Hematopoietic multipotent progenitor cell (in vitro differentiated cells): ENCODE measurements around the gene PCDH10. TPM values are rescaled to one million over a fixed set of nuclear protein-coding genes. Genes with fewer than 3 reads are reported as not detected.
"Not testable (repeated sequence)": the region's sequence is repeated elsewhere in the genome, so short reads cannot be mapped to it uniquely, and the experiment has no call there.

ENCODE experiments used
- DNase-seq, 3 donors: peaks; one replicate each; pipeline ENCODE4 v3.0.0-alpha.2; 2011 to 2015; ENCODE audit warnings: low read depth in 2 of 3, low spot score in 2 of 3
- total RNA-seq: library from RNA; depleted of rRNA; stranded (reverse); fragments of >200 nt; gene quantifications from one replicate; pipeline ENCODE4 v1.2.3, GENCODE V29; 2012

PCDH10 gene
- total RNA-seq, 1 donor: under 0.01 TPM

DNA sequence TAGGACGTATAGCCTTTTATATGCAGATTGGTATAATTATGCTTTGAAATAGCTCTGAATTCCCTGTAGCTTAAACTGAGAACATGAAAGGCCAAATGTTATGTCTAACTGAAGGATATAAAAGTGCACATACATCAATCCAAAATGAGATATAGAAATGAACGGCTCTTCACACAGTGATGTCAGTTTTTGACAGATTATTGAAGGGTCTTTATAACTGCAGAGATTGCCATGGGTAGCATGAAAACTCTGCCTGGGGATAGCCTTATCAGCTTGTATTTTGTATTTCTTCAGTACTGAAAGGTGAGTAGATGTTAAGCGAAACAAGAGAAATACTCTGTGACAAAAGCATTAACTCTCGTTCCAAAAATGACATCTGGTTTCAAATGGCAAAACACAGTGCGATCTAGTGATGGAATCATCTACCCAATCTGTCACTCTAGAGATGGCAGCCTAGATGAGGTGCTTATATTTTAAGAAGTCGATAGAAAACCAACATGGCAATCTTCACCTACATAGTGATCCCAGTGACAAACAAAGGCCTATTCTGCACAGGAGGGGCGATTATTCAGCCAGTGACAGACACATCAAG is 59.7 kb downstream of the PCDH10 start:
- no peak for DNase-seq

DNA sequence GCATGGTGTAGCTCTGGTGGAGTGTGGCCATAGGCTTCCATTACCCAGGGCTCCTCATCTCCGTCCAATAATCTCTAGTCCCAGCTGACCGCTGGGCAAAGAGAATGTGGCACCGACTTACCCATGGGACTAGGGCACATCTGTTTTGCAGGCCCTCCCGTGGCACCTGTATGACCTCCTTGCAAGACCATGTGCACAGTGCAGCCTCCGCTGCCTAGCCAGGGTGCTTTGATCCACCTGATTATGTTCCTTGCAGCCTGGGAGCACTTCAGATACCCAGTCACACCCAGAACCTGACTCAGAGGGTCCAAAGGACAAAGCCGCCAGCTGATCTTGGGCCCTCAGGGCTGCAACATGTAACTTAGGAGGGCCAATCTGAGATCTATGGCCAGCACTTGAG is 84.8 kb downstream of the PCDH10 start:
- DNase-seq: no peak

DNA sequence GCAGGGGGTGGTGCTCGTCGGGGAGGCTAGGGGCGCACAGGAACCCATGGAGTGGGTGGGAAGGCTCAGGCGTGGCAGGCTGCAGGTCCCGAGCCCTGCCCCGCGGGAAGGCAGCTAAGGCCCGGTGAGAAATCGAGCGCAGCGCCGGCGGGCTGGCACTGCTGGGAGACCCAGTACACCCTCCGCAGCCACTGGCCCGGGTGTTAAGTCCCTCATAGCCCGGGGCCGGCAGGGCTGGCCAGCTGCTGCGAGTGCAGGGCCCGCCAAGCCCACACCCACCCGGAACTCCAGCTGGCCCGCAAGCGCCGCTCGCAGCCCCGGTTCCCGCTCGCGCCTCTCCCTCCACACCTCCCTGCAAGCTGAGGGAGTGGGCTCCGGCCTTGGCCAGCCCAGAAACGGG is 91.4 kb downstream of the PCDH10 start:
- DNase-seq: not testable (repeated sequence)
